BJ (cell line): ENCODE measurements around the gene RAB35. TPM values are rescaled to one million over a fixed set of nuclear protein-coding genes. Genes with fewer than 3 reads are reported as not detected.

ENCODE experiments used
- CTCF ChIA-PET: fragments of 350-600 bp; formaldehyde crosslinking; extraction: SDS; loops from one replicate; lab custom pipeline; 2021; ENCODE audit warnings: antibody characterized with exemption, inconsistent platforms; lab: Yijun Ruan, JAX
- POLR2A ChIA-PET: fragments of 300-600 bp; sonication (Branson Sonifier 250); formaldehyde crosslinking; extraction: SDS; loops from one replicate; lab custom pipeline; 2021; ENCODE audit warnings: antibody characterized with exemption; lab: Charles Lee
- DNase-seq: peaks from one replicate; pipeline ENCODE4 v3.0.0-alpha.2; 2011; ENCODE audit warnings: low read depth
- H3K27me3 ChIP-seq: 2 replicates; pipeline ENCODE4 v1.6.0; 2011; ENCODE audit warnings: low read length; ENCODE audit not compliant: control insufficient read depth, insufficient read depth
- H3K36me3 ChIP-seq: 2 replicates; pipeline ENCODE4 v1.5.1; 2011; ENCODE audit warnings: low read length; ENCODE audit not compliant: control insufficient read depth, insufficient read depth
- H3K4me3 ChIP-seq: 2 replicates; pipeline ENCODE4 v1.5.1; 2011; ENCODE audit warnings: low read depth, mild to moderate bottlenecking, control low read depth, low read length
- polyA plus RNA-seq: library from polyadenylated mRNA; depleted of rRNA; stranded (reverse); fragments of >200 nt; gene quantifications from 2 replicates; pipeline ENCODE4 v1.2.3, GENCODE V29; 2011
- TF ChIP-seq, protein P1 (sequence below): IDR thresholded peaks from 2 replicates; pipeline ENCODE4 v1.5.1; 2011; ENCODE audit warnings: low read depth, mild to moderate bottlenecking, control low read depth, inconsistent platforms, low read length, moderate library complexity; ENCODE audit not compliant: insufficient read depth

Gene RAB35
- polyA plus RNA-seq, 1 experiment, result 50.3 TPM

DNA sequence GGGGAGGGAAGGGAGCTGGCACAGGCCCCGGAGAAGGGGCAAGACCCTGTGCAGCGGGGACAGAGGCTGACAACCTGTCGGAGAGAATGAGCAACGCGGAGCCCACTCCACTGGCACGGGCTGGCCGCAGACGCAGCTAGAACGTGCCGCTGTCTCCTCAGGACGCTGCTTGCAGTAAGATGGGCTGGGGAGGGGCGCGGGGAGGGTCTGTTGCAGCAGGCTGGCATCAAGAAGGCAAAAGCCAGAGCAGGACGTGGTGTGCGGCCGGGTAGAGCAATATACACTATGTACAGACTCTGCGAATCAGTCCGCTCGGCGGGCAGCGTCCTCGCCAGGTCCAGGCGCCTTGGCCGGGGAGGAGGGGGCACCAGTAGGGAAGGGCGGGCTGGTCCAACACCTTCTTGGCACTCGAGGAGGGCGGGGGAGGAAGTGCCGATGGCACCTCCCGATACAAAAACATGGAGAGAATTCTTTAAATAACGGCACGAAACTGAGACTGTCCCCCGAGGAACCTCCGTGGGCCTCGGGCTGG is 19.8 kb downstream of the RAB35 start:
- TF ChIP-seq, protein P1, sequence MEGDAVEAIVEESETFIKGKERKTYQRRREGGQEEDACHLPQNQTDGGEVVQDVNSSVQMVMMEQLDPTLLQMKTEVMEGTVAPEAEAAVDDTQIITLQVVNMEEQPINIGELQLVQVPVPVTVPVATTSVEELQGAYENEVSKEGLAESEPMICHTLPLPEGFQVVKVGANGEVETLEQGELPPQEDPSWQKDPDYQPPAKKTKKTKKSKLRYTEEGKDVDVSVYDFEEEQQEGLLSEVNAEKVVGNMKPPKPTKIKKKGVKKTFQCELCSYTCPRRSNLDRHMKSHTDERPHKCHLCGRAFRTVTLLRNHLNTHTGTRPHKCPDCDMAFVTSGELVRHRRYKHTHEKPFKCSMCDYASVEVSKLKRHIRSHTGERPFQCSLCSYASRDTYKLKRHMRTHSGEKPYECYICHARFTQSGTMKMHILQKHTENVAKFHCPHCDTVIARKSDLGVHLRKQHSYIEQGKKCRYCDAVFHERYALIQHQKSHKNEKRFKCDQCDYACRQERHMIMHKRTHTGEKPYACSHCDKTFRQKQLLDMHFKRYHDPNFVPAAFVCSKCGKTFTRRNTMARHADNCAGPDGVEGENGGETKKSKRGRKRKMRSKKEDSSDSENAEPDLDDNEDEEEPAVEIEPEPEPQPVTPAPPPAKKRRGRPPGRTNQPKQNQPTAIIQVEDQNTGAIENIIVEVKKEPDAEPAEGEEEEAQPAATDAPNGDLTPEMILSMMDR, result no peak
- POLR2A ChIA-PET, result no interaction called here
- Histone ChIP-seq H3K36me3 (peaks cover 27% of the 10 kb centered on the region), H3K4me3 (no peak overlapping the region), H3K27me3 (no peaks in the 10 kb centered on the region)
- CTCF ChIA-PET, result no interaction called here
- DNase-seq, result no peak

- POLR2A ChIA-PET, result no interaction called here
- CTCF ChIA-PET, result no interaction called here
Observed at GRCh38 chr12:120095736-120096135, 20.8 kb downstream of the RAB35 start.

GRCh38 chr12:120095331-120095730 is 21.2 kb downstream of the RAB35 start:
- ChIA-PET CTCF (no interaction called here), POLR2A (no interaction called here)
- H3K27me3 ChIP-seq, result no peaks in the 10 kb centered on the region
- H3K36me3 ChIP-seq, result peaks cover 26% of the 10 kb centered on the region
- TF ChIP-seq, protein P1, result no peak
- H3K4me3 ChIP-seq, result no peak overlapping the region
- DNase-seq, result no peak

More at GRCh38 chr12:120095736-120096135, 20.8 kb downstream of the RAB35 start:
- Histone ChIP-seq H3K4me3 (no peak overlapping the region), H3K36me3 (peaks cover 27% of the 10 kb centered on the region), H3K27me3 (no peaks in the 10 kb centered on the region)
- TF ChIP-seq, protein P1, result no peak
- no peak for DNase-seq

DNA sequence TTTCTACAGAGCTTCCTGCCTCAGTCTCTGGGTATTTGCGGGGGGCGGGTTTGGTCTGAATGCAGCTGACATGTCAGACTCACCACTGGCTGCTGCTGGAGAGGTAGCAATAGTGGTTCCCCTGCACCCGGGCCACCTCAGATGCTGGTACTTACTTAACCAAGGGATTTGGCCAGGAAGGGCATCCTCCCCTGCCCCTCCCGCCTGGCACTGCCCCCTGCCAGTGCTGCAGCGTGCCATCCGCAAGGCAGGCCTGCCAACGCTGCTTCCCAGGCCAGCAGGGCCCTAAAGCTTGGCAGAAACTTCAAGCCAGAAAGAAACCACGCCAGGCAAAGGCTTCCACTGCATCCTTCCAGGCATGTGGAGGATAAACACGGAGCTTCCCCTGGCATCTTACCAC is 22.1 kb downstream of the RAB35 start:
- Histone ChIP-seq H3K4me3 (no peak overlapping the region), H3K36me3 (peaks cover 26% of the 10 kb centered on the region), H3K27me3 (no peaks in the 10 kb centered on the region)
- POLR2A ChIA-PET, result no interaction called here
- no peak for DNase-seq
- TF ChIP-seq, protein P1, result no peak
- CTCF ChIA-PET, result no interaction called here

GRCh38 chr12:120093592-120094355 is 22.8 kb downstream of the RAB35 start:
- ChIA-PET POLR2A (no interaction called here), CTCF (no interaction called here)
- no peak overlapping the region for H3K4me3 ChIP-seq
- peaks cover 26% of the 10 kb centered on the region for H3K36me3 ChIP-seq
- TF ChIP-seq, protein P1, result no peak
- H3K27me3 ChIP-seq, result no peaks in the 10 kb centered on the region
- DNase-seq, result no peak
